Measurements from ENCODE around the gene PLA2G4D. TPM values are rescaled to one million over a fixed set of nuclear protein-coding genes. Genes with fewer than 3 reads are reported as not detected.

PLA2G4D gene
- polyA plus RNA-seq, 2 donors: 1.0 to 4.5 TPM

GRCh38 chr15:42018306-42019224 is 75.8 kb downstream of the PLA2G4D start:
- no peak overlapping the region for H3K4me3 ChIP-seq (ENCODE audit: low read depth in 1 of 2, low read length in 2 of 2)
- peaks cover 3 to 5% of the 10 kb centered on the region in 2 donors for H3K4me1 ChIP-seq (ENCODE audit: control insufficient read depth in 2 of 2, insufficient read depth in 2 of 2, low read length in 1 of 2)
- WGBS, 2 donors: 72 to 74% methylated on average over 6 of the region's 6 CpGs
- no peaks in the 10 kb centered on the region for H3K36me3 ChIP-seq (ENCODE audit: control insufficient read depth in 2 of 2, insufficient read depth in 2 of 2, low read length in 1 of 2)
- no peaks in the 10 kb centered on the region for H3K9me3 ChIP-seq (ENCODE audit: control insufficient read depth in 2 of 2, insufficient read depth in 1 of 2, low read depth in 1 of 2, low read length in 1 of 2)
- no peaks in the 10 kb centered on the region for H3K27me3 ChIP-seq (ENCODE audit: control insufficient read depth in 1 of 2, insufficient read depth in 2 of 2, low read length in 2 of 2)
- H3K27ac ChIP-seq (ENCODE audit: low read depth in 2 of 2, low read length in 1 of 2): no peak overlapping the region

Other genes with a start within 250 kb of the PLA2G4D start
- 1 to 10 TPM; 2.7 to 9.3 TPM for gene SPTBN5, start 200.5 kb downstream of the PLA2G4D start, polyA plus RNA-seq
- gene EHD4, start 122.0 kb downstream of the PLA2G4D start, polyA plus RNA-seq: 10 to 100 TPM; 12.7 to 13.4 TPM
- gene PLA2G4E, start 73.5 kb downstream of the PLA2G4D start, polyA plus RNA-seq: 1 to 10 TPM; 1.2 to 2.5 TPM
- 10 to 100 TPM; 12.9 to 21.8 TPM for gene PLA2G4F, start 62.1 kb upstream of the PLA2G4D start, polyA plus RNA-seq
- 10 to 100 TPM; 20.7 to 31.7 TPM for gene VPS39, start 113.7 kb upstream of the PLA2G4D start, polyA plus RNA-seq
- gene GANC, start 178.6 kb upstream of the PLA2G4D start, polyA plus RNA-seq: 10 to 100 TPM; 11.9 to 14.1 TPM
- gene TMEM87A, start 178.9 kb upstream of the PLA2G4D start, polyA plus RNA-seq: 10 to 100 TPM; 23.9 to 39.6 TPM